HUDEP-2 (cell line): Measurements from ENCODE around the gene YEATS2.

ENCODE experiments used
- DNase-seq, 76 experiments: peaks; one replicate each; lab custom pipeline; 2025; ENCODE audit not compliant: unreplicated experiment in 76 of 76; lab: John Stamatoyannopoulos, UW

The YEATS2 gene

DNA sequence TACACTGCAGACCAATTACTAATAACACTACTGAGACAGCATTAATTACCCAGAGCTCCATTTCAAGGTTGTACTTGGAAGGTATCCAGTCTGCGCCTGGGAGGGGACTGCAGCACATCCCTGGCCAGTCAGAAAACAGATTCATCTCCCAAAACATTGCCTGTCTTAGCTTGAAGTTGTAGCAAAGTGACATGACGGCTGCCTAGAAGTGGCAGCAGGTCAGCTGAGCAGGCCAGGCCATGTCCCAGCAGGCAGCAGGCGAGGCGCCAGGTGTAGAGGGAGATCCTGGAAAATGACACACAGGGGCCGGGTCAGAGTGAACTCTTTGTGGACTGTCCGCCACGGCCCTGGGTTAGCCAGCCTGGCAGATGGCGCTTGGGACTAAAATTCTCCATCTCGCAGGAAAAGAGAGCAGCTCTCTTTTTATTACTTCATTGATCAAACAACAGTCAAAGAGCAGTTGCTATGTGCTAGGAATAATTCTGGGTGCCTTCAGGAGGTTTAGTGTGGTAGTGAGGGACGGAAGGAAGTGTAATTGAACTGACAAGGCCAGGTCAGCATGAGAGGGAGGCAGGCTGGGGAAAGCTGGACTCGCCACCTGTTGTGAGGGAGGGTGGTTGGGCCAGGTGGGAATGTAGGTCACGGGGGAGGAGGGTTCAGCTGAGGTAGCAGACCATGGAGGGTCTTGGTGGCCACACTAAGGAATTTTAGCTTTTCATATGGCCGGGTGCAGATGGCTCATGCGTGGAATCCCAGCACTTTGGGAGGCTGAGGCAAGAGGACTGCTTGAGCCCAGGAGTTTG, 129.1 kb downstream of the YEATS2 start:
- no peak for DNase-seq

DNA sequence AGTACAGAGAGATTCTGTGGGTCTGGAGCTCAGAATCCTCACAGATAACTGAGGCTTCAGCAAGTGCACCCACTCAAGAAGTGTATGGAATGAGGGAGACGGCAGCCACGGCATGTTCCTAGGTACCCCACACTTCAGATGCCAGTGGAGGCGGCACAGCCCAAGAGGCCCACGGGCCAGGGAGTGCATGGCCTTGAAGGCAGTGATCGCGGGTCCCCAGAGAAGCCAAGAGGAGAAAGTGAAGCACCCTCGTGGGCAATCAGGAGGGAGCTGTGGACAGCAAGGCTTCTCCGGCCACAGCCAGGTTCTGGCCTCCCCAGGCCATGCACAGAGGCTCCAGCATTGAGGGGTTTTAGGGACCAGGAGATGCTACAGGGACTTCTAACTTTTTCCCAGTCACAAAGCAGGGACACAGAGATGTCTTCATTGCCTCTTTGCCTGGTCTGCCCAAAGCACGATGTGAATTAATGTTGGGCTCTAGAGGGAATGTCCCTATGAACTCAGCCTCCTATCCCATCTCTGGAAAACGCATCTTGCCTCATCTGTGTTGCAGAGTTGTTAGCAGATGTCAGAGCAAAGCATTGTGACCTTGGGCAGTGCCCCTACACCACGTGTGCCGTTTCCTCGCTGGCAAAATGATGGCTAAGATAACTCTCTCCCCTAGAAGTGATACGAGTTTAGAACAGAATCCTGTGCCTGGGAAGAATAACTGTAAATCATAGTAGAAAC, 130.4 kb downstream of the YEATS2 start:
- no peak for DNase-seq

DNA sequence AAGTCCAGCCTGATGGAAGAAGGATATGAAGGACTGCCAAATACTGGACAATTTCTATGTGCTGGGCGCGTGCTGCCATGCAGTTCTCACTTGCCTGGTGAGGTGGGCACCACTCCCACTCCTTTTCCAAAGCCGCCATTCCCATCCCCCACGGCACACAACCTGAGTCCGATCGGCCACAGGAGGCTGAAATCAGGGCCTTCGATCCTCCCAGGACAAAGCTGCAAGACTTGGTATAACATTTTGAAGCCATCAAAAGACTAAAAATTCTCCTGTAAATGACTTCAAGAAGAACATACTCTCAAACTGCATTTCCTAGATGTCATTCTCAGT, 130.9 kb downstream of the YEATS2 start:
- no peak for DNase-seq

DNA sequence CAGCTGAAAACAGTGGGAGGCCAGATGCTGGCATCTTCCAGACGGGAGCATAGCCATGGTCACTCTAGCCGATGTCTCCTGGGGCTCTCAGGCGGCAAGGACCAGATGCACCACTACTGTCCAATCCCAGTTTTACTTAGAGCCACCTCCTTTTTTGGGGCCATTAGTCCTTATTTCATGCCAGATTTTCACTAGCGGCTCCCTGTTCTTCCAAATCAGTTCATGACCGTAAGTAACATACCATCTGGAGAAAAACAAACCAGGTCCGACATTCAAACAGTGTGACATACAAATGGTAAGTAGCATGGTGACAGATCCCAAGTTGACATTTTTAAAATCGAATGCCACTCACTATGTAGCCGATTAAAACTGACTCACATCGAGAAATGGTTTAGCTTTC, 131.9 kb downstream of the YEATS2 start:
- no peak for DNase-seq

DNA sequence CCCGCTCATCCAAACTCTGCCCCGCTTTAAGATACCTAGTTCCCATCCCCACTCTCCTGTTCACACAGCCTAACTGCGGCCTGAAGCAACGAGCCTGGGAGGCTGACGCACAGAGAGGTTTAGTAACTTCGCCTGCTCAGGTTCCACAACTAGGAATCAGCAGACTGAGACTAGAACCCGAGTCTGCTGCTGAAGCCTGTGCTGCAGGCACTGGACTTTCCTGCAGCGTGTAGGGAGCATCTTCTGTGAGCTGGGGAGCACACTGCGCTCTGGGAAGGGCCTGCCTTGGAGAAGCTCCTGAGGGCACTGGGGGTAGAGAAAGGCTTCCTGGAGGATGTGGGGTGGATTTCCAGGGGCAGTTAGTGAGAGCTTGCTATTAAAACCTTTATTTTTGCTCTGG, 132.6 kb downstream of the YEATS2 start:
- no peak for DNase-seq

DNA sequence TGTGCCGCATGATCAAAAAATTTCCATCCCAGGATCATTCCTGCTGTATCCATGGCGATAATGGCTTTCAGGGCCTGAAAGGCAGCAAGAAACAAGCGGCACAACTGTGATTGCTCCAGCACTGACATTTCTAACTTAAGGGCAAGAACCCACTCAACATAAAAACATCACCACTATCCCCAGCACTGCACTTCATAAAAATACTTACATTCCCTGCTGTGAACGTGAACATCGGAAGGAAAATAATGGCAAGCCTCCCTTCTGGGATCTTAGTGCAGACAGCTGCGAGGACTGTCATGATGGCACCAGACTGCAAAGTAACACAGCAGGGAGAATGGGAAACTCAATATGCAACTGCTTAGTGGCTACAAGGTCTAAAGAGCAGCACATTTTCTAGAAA, 135.9 kb downstream of the YEATS2 start:
- DNase-seq: no peak

DNA sequence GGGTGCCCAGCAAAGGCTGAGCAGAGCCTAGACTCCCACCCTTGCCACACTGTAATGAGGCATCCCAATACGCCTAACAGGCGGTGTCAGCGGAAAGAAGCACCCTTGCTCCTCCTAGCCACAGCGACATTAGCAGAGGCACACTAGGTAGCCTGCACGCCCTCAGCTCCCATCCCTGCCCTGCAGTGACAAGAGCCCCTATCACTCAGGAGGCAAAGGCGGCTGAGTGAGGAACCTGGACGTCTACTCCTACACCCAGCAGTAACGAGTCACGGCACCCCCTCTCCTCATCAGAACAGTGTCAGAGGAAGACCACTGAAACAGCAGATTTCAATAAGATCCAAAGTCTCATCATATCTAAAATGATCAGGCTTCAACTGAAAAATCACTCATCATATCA, 139.8 kb downstream of the YEATS2 start:
- DNase-seq: no peak

DNA sequence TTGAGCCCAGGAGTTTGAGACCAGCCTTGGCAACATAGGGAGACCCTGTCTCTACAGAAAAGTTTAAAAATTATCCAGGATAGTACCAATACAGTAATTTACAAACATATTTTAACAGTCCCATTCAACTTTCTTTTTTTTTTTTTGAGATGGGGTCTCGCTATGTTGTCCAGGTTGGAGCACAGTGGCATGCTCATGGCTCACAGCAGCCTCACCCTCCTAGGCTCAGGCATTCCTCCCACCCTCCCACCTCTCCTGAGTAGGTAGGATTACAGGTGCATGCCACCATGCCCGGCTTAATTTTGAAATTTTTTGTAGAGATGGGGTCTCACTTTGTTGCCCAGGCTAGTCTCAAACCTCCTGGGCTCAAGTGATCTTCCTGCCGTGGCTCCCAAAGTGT, 140.3 kb downstream of the YEATS2 start:
- no peak for DNase-seq

DNA sequence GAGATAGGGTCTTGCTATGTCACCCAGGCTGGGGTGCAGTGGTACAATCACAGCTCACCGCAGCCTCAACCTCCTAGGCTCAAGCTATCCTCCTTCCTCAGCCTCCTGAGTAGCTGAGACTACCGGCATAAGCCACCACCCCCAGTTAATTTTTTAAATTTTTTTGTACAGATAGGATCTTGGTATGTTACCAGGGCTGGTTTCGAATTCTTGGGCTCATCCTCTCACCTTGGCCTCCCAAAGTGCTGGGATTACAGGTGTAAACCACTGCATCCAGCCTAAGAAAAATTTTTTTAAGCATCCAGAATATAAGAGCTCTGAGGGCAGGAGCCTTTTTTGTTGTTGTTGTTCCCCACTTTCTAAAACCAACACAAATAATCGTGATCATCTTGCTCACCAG, 142.2 kb downstream of the YEATS2 start:
- no peak for DNase-seq

DNA sequence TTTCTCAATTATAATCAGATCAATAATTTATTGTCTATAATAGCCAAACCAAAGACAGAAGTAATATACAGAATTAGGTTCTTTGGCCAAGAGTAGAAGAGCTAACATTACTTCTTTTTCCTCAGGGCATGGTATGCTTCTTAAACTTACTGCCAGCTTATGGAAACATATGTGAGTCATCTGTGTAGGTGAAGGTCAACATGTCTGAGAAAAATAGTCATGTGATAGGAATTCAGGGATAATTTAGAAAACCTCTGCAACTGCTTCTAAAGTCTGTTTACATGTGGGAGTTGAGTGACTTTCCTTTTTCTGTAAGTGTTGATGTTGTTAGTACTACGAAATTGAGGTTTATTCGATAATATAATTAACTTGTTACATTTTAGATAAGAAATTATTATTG, 147.0 kb downstream of the YEATS2 start:
- peak in 2 of 76 experiments; percentile 2 to 9 for DNase-seq

DNA sequence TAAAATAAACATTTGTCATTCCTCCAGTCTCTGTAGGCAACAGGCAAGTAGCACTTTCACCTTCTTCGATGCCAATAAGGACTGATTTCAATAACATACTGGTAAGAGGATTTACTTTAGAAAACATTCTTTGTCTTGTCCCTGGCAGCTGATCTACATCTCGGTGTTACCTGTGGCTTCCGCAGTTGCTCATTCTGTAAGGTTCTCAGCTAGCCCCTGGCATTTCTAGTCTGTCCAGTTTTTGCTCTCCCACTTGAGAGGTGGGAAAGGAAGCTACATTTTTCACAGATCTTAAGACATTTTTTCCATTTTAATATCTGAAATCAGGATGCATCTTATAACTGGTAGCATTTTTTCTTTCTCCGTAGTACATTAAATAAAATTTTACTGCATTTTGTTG, 147.5 kb downstream of the YEATS2 start:
- DNase-seq: no peak

DNA sequence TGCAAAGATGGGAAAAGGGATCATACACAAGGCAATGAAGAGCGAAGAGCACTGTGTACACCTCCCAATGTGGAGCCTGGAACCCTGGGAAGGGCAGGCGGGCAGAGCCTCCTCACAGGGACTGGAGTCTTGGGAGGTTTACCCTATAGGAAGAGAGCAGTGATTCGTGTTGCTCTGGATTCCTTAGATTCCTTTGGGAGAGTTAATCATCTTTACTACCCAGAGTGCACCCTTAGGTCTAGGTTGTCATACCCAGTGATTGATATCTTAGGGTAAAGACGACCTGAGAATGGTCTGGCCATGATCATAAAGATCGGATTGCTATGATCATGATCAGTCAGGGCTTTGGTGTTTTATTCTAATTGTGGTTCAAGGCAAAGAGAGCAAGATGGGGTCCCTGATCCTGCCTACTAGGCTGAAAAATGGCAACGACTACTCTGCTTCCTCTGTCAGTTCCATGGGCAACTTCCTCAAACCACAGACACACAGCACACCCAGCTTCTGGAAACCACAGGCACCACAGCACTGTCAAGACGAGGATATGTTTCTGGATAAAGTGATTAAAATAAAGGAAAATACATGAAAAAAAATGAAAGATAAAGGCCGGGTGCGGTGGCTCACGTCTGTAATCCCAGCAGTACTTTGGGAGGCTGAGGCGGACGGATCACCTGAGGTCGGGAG, 148.2 kb downstream of the YEATS2 start:
- DNase-seq: no peak

DNA sequence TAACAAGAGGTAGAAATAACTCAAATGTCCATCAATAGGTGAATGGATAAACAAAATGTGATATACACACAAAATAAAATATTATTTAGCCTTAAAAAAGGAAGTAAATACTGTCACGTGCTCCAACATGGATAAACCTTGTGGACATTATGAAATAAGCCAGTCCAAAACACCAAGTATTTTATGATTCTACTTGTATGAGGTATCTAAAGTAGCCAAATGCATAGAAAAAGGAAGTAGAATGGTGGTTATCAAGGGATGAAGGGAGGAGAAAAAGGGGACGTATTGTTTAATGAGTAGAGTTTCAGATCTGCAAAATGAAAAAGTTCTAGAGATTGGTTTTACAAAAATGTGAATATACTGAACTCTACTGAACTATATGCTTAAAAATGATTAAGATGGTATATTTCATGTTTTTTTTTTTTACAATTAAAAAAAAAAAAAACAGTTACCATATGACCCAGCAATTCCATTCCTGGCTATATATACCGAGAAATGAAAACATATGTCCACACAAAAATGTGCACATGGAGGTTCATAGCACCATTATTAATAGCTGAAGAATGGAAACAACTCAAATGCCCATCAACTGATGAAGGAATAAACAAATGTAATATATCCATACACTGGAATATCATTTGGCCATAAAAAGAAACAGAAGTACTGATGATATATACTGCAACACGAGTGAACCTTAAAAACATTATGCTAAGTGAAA, 156.9 kb downstream of the YEATS2 start:
- no peak for DNase-seq

DNA sequence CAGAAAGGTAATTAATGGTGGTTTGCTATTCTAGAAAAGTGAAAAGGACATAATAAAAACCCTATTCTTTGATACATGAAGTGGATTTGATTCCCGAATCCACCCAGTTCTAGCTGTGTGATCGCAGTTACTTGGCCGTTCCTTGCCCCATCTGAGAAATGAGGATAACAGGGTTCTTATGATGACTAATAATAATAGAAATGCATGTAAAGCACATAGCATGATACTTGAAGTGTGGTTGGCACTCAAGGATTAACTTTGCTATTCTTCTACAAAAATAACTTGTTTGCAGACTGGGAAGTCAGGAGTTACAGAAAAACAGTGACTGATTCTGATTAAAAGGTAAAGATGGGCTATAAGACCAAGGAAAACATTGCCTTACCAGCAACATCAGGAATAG, 160.3 kb downstream of the YEATS2 start:
- no peak for DNase-seq
